Measurements from ENCODE around the gene DAPK3.

Gene DAPK3

DNA sequence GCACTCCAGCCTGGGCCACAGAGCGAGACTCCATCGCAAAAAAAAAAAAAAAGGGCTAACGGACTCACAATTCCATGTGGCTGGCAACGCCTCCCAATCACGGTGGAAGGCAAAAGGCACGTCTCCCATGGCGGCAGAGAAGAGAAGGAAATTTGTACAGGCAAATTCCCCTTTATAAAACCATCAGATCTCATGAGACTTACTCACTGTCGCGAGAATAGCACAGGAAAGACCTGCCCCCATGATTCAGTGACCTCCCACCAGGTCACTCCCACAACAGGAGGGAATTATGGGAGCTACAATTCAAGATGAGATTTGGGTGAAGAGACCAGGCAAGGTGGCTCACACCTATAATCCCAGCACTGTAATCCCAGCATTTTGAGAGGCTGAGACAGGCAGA is 56.7 kb downstream of the DAPK3 start:
- DNase-seq (ENCODE audit: low read depth in 2 of 2): no peak

GRCh38 chr19:3910105-3910504 is 60.8 kb downstream of the DAPK3 start:
- no peak for DNase-seq (ENCODE audit: low read depth in 2 of 2)
